GM12878 (cell line): ENCODE data around the gene GSAP. TPM values are rescaled to one million over a fixed set of nuclear protein-coding genes. Genes with fewer than 3 reads are reported as not detected.

Source experiments
- BCL11A ChIP-seq: IDR thresholded peaks from 2 replicates; pipeline ENCODE4 v1.6.1; 2011; ENCODE audit warnings: low read depth, low read length
- DPF2 ChIP-seq: fragments of 450-650 bp; IDR thresholded peaks from 2 replicates; pipeline ENCODE4 v1.6.1; 2017; ENCODE audit warnings: mild to moderate bottlenecking
- ETV6 ChIP-seq, 2 experiments: fragments of 450-650 bp in 1 of 2; IDR thresholded peaks in 1 of 2; conservative IDR thresholded peaks in 1 of 2; 2 replicates each; pipeline ENCODE4 v1.6.1; 2014; ENCODE audit warnings: antibody characterized with exemption in 1 of 2, borderline replicate concordance in 1 of 2, low read depth in 1 of 2, mild to moderate bottlenecking in 1 of 2, moderate library complexity in 1 of 2
- HDAC2 ChIP-seq: fragments of 200-600 bp; sonication (generic); IDR thresholded peaks from 2 replicates; pipeline ENCODE4 v1.6.1; 2017
- KAT2A ChIP-seq: conservative IDR thresholded peaks from 2 replicates; pipeline ENCODE4 v1.6.1; 2011; ENCODE audit warnings: low read depth, low read length; ENCODE audit not compliant: control insufficient read depth
- NBN ChIP-seq: fragments of 450-650 bp; IDR thresholded peaks from 2 replicates; pipeline ENCODE4 v1.6.1; 2016
- polyA plus RNA-seq, 11 experiments: library from polyadenylated mRNA; depleted of rRNA in 4 of 11; unstranded in 6 of 11; stranded (reverse) in 5 of 11; fragments of >200 nt; fragmentation: Nextera tagmentation in 4 of 11; fragmentation: Illumina TruSeq in 1 of 11; extraction: Ambion mirVana in 4 of 11; extraction: Trizol in 1 of 11; gene quantifications; 1 replicate in 1 of 11; 2 replicates in 10 of 11; pipeline versions ENCODE4 v1.2.1 to v1.2.3, GENCODE V29; 2011 to 2016; ENCODE audit warnings: inconsistent platforms in 2 of 11, missing spikeins in 2 of 11, low read depth in 1 of 11
- total RNA-seq, 4 experiments: library from RNA; depleted of rRNA in 3 of 4; stranded (reverse); fragments of >200 nt in 3 of 4; fragmentation: Illumina TruSeq in 1 of 4; extraction: Trizol in 1 of 4; gene quantifications; 2 replicates each; pipeline versions ENCODE4 v1.2.1 to v1.2.3, GENCODE V29; 2013 to 2021
- TF ChIP-seq, protein P1 (sequence below): fragments of 450-650 bp; IDR thresholded peaks from 2 replicates; pipeline ENCODE4 v1.6.1; 2017; ENCODE audit warnings: mild to moderate bottlenecking
- TF ChIP-seq, protein P2 (sequence below): IDR thresholded peaks from 2 replicates; pipeline ENCODE4 v1.6.1; 2012; ENCODE audit warnings: low read depth, low read length, improper control_type of control experiment
- TF ChIP-seq, protein P3 (sequence below): fragments of 450-650 bp; formaldehyde crosslinking; IDR thresholded peaks from 2 replicates; pipeline ENCODE4 v1.4.0; 2020; ENCODE audit warnings: mild to moderate bottlenecking, moderate library complexity

Gene GSAP
- total and polyA plus RNA-seq, 10 of the 15 experiments (the other 5 are each of a cell fraction or from before 2014, with no cell fraction given): 6.6 to 38.1 (median 21.8) TPM

DNA sequence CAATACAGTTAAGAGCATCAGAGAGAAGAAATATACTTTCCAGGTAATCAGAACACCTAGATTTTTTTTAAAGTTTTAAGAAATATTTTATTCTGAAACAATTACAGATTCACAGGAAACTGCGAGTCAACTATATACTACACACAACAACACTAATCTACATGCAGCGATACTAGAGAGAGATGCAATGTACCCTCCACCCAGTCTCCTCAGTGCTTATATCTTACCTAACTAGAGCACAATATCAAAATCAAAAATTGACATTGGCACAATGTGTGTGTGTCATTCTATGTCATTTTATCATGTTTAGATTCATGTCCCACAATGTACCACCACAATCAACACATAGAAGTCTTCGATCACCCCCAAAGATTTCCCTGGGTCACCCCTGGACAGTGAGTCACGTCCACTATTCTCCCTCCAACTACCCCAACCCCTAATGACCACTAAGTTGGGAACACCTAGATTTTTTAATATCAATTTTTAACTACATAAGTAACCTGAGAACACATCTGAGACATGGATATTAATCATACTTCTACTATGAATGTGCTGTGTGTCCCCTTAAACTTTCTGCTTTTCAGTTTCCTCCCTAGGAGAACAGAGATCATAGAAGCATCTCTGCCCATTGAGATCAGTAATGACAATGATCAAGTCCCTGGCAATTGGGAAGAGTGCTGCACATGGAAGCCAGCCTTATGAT is 86.5 kb downstream of the GSAP start (continued):
- TF ChIP-seq, protein P1, sequence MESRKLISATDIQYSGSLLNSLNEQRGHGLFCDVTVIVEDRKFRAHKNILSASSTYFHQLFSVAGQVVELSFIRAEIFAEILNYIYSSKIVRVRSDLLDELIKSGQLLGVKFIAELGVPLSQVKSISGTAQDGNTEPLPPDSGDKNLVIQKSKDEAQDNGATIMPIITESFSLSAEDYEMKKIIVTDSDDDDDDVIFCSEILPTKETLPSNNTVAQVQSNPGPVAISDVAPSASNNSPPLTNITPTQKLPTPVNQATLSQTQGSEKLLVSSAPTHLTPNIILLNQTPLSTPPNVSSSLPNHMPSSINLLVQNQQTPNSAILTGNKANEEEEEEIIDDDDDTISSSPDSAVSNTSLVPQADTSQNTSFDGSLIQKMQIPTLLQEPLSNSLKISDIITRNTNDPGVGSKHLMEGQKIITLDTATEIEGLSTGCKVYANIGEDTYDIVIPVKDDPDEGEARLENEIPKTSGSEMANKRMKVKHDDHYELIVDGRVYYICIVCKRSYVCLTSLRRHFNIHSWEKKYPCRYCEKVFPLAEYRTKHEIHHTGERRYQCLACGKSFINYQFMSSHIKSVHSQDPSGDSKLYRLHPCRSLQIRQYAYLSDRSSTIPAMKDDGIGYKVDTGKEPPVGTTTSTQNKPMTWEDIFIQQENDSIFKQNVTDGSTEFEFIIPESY: no peak
- TF ChIP-seq KAT2A (no peak), NBN (no peak), DPF2 (no peak), HDAC2 (no peak), BCL11A (0 out of 2 replicates have a peak, but pooled peaks have one; percentile 7), ETV6 (conservative IDR thresholded peaks at IDR 0.05 in 1 of 2, IDR thresholded peaks at IDR 0.05 in 1 of 2; ENCODE audit: borderline replicate concordance in 1 of 2, low read depth in 1 of 2) (0 out of 4 replicates have a peak, but pooled peaks of 1 of the 2 experiments have one; percentile 36)
- TF ChIP-seq, protein P2, sequence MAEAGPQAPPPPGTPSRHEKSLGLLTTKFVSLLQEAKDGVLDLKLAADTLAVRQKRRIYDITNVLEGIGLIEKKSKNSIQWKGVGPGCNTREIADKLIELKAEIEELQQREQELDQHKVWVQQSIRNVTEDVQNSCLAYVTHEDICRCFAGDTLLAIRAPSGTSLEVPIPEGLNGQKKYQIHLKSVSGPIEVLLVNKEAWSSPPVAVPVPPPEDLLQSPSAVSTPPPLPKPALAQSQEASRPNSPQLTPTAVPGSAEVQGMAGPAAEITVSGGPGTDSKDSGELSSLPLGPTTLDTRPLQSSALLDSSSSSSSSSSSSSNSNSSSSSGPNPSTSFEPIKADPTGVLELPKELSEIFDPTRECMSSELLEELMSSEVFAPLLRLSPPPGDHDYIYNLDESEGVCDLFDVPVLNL: no peak
- TF ChIP-seq, protein P3, sequence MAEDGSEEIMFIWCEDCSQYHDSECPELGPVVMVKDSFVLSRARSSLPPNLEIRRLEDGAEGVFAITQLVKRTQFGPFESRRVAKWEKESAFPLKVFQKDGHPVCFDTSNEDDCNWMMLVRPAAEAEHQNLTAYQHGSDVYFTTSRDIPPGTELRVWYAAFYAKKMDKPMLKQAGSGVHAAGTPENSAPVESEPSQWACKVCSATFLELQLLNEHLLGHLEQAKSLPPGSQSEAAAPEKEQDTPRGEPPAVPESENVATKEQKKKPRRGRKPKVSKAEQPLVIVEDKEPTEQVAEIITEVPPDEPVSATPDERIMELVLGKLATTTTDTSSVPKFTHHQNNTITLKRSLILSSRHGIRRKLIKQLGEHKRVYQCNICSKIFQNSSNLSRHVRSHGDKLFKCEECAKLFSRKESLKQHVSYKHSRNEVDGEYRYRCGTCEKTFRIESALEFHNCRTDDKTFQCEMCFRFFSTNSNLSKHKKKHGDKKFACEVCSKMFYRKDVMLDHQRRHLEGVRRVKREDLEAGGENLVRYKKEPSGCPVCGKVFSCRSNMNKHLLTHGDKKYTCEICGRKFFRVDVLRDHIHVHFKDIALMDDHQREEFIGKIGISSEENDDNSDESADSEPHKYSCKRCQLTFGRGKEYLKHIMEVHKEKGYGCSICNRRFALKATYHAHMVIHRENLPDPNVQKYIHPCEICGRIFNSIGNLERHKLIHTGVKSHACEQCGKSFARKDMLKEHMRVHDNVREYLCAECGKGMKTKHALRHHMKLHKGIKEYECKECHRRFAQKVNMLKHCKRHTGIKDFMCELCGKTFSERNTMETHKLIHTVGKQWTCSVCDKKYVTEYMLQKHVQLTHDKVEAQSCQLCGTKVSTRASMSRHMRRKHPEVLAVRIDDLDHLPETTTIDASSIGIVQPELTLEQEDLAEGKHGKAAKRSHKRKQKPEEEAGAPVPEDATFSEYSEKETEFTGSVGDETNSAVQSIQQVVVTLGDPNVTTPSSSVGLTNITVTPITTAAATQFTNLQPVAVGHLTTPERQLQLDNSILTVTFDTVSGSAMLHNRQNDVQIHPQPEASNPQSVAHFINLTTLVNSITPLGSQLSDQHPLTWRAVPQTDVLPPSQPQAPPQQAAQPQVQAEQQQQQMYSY (CRISPR knock-in tag): no peak
